NCI-H748 treated with DMSO at 0.1 percent for 48 hours (cell line): ENCODE measurements around the gene TIGD3.
A peak's percentile ranks its signal among the peaks of the same experiment; 100 is the strongest.

Experiments
- DNase-seq: peaks from one replicate; lab custom pipeline; 2025; lab: John Stamatoyannopoulos, UW

TIGD3 gene

GRCh38 chr11:65354265-65355012, at the start of gene TIGD3:
Gene TIGD3 (plus strand): TSS chr11:65354751. CDS start chr11:65355809, 1,058 bp downstream.
- peak; percentile 93 for DNase-seq

- no peak for DNase-seq
These were observed 48.9 kb upstream of the TIGD3 start for GRCh38 chr11:65305501-65306268.

- DNase-seq, result no peak
These were observed 47.0 kb upstream of the TIGD3 start for GRCh38 chr11:65307298-65308229.

GRCh38 chr11:65308281-65308891, 46.2 kb upstream of the TIGD3 start:
- no peak for DNase-seq

GRCh38 chr11:65309006-65309405, 45.5 kb upstream of the TIGD3 start:
- no peak for DNase-seq

- no peak for DNase-seq
These were observed 44.3 kb upstream of the TIGD3 start for GRCh38 chr11:65310215-65310614.

GRCh38 chr11:65310736-65311135, 43.8 kb upstream of the TIGD3 start:
- no peak for DNase-seq

GRCh38 chr11:65311170-65311678, 43.3 kb upstream of the TIGD3 start:
- no peak for DNase-seq

- peak; percentile 49 for DNase-seq
These were observed 39.9 kb upstream of the TIGD3 start, which contains the start of gene CDC42EP2 for GRCh38 chr11:65314501-65315203. Gene CDC42EP2 (plus strand): TSS chr11:65314866. CDS start chr11:65320899, 6,033 bp downstream.

GRCh38 chr11:65315204-65315865, 39.2 kb upstream of the TIGD3 start:
- peak; percentile 57 for DNase-seq

GRCh38 chr11:65315866-65316226, 38.7 kb upstream of the TIGD3 start:
- DNase-seq, result no peak

GRCh38 chr11:65316227-65317024, 38.1 kb upstream of the TIGD3 start:
- no peak for DNase-seq

- DNase-seq, result no peak
These were observed 37.3 kb upstream of the TIGD3 start for GRCh38 chr11:65317025-65317786.

GRCh38 chr11:65320386-65321075, 34.0 kb upstream of the TIGD3 start:
- DNase-seq, result no peak

GRCh38 chr11:65321076-65321475, 33.5 kb upstream of the TIGD3 start:
- DNase-seq, result no peak

- no peak for DNase-seq
These were observed 32.6 kb upstream of the TIGD3 start for GRCh38 chr11:65321828-65322485.

- no peak for DNase-seq
These were observed 30.7 kb upstream of the TIGD3 start for GRCh38 chr11:65323813-65324212.

GRCh38 chr11:65325435-65325834, 29.1 kb upstream of the TIGD3 start:
- no peak for DNase-seq
